ENCODE measurements around the gene RALA.

The RALA gene

DNA sequence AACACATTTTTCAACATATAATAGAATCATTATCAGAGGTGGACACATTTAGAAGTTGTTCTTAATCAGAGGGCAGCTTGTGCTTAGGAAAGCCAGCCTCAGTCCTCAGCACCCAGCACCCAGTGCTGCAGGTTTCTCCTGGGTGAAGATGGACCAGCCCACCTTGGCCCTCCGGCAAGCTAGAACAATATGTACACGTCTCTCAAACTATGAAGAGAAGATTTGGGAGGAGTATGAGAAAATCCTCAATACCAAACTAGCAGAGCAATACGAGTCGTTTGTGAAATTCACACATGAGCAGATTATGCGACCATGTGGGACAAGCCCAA, 13.5 kb upstream of the RALA start:
- Histone ChIP-seq H3K27me3 (ENCODE audit: control insufficient read depth in 2 of 2, insufficient read depth in 2 of 2, low read length in 2 of 2) (no peaks in the 10 kb centered on the region), H3K36me3 (ENCODE audit: control insufficient read depth in 2 of 2, insufficient read depth in 2 of 2, low read length in 2 of 2) (no peaks in the 10 kb centered on the region), H3K9ac (ENCODE audit: low read depth in 1 of 2, low read length in 2 of 2) (no peak overlapping the region), H3K4me1 (ENCODE audit: control insufficient read depth in 2 of 2, insufficient read depth in 2 of 2, low read length in 2 of 2) (no peaks in the 10 kb centered on the region), H3K27ac (ENCODE audit: low read depth in 2 of 2, low read length in 2 of 2) (no peak overlapping the region), H3K4me3 (ENCODE audit: low read length in 2 of 2) (peak overlapping the region in 1 of 2 donors; percentile 5), H3K9me3 (ENCODE audit: control insufficient read depth in 2 of 2, low read length in 2 of 2) (no peaks in the 10 kb centered on the region)

GRCh38 chr7:39613577-39613976, 9.8 kb upstream of the RALA start:
- Histone ChIP-seq H3K27ac (ENCODE audit: low read depth in 2 of 2, low read length in 2 of 2) (no peak overlapping the region), H3K27me3 (ENCODE audit: control insufficient read depth in 2 of 2, insufficient read depth in 2 of 2, low read length in 2 of 2) (no peaks in the 10 kb centered on the region), H3K4me1 (ENCODE audit: control insufficient read depth in 2 of 2, insufficient read depth in 2 of 2, low read length in 2 of 2) (no peaks in the 10 kb centered on the region), H3K36me3 (ENCODE audit: control insufficient read depth in 2 of 2, insufficient read depth in 2 of 2, low read length in 2 of 2) (no peaks in the 10 kb centered on the region), H3K4me3 (ENCODE audit: low read length in 2 of 2) (no peak overlapping the region), H3K9me3 (ENCODE audit: control insufficient read depth in 2 of 2, low read length in 2 of 2) (no peaks in the 10 kb centered on the region), H3K9ac (ENCODE audit: low read depth in 1 of 2, low read length in 2 of 2) (no peak overlapping the region)

GRCh38 chr7:39614299-39614698, 9.1 kb upstream of the RALA start:
- H3K9me3 ChIP-seq (ENCODE audit: control insufficient read depth in 2 of 2, low read length in 2 of 2): no peaks in the 10 kb centered on the region
- H3K4me3 ChIP-seq (ENCODE audit: low read length in 2 of 2): no peak overlapping the region
- no peaks in the 10 kb centered on the region for H3K27me3 ChIP-seq (ENCODE audit: control insufficient read depth in 2 of 2, insufficient read depth in 2 of 2, low read length in 2 of 2)
- no peaks in the 10 kb centered on the region for H3K4me1 ChIP-seq (ENCODE audit: control insufficient read depth in 2 of 2, insufficient read depth in 2 of 2, low read length in 2 of 2)
- no peaks in the 10 kb centered on the region for H3K36me3 ChIP-seq (ENCODE audit: control insufficient read depth in 2 of 2, insufficient read depth in 2 of 2, low read length in 2 of 2)
- no peak overlapping the region for H3K9ac ChIP-seq (ENCODE audit: low read depth in 1 of 2, low read length in 2 of 2)
- no peak overlapping the region for H3K27ac ChIP-seq (ENCODE audit: low read depth in 2 of 2, low read length in 2 of 2)

DNA sequence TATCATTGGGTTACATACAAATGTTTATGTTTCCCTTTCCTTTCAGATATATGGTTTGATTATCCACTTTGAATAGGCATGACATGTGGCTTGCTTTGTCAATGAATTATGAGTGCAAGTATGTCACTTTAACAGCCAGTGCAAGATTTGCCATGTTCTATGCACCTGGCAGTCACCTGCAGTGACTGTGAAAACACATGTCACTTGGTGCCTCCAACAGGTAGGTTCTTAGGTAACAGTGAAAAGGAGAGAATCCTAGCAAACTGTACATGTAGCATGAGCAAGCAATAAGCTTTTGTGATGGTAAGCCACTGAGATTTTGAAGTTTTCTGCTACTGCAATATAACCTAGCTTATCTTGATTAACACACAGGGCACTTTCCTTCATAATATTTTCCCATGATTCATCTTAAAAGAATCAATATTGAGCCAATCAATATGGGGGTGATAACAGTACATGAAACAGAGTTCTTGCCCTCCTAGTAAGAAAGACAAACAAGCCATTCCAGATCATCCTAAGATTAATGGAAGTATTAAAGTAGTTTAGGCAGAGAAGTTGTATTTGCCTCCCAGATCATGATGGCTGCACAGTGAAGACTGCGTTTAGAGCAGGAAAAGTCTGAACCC, 7.9 kb upstream of the RALA start:
- Histone ChIP-seq H3K4me3 (ENCODE audit: low read length in 2 of 2) (no peak overlapping the region), H3K9ac (ENCODE audit: low read depth in 1 of 2, low read length in 2 of 2) (no peak overlapping the region), H3K4me1 (ENCODE audit: control insufficient read depth in 2 of 2, insufficient read depth in 2 of 2, low read length in 2 of 2) (no peaks in the 10 kb centered on the region), H3K9me3 (ENCODE audit: control insufficient read depth in 2 of 2, low read length in 2 of 2) (no peaks in the 10 kb centered on the region), H3K27ac (ENCODE audit: low read depth in 2 of 2, low read length in 2 of 2) (no peak overlapping the region), H3K36me3 (ENCODE audit: control insufficient read depth in 2 of 2, insufficient read depth in 2 of 2, low read length in 2 of 2) (no peaks in the 10 kb centered on the region), H3K27me3 (ENCODE audit: control insufficient read depth in 2 of 2, insufficient read depth in 2 of 2, low read length in 2 of 2) (no peaks in the 10 kb centered on the region)

DNA sequence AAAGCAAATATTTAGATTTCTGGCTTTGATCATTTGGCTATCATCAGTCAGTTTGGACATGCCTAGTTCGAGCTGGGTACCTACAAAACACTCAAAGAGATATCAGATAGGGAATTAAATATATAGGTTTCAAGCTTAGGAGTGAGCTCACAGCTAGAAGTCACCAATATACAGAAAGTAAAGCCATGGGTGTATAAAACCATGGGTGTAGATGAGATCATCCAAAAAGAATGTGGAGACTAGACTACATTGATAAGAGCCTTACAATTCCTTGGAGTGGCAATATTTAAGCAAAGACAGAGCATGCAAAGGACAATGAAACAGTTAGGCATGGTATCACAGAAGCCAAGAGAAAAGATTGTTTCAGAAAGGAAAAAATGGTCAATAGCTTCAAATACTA, 7.2 kb upstream of the RALA start:
- Histone ChIP-seq H3K4me3 (ENCODE audit: low read length in 2 of 2) (no peak overlapping the region), H3K9ac (ENCODE audit: low read depth in 1 of 2, low read length in 2 of 2) (no peak overlapping the region), H3K36me3 (ENCODE audit: control insufficient read depth in 2 of 2, insufficient read depth in 2 of 2, low read length in 2 of 2) (no peaks in the 10 kb centered on the region), H3K4me1 (ENCODE audit: control insufficient read depth in 2 of 2, insufficient read depth in 2 of 2, low read length in 2 of 2) (no peaks in the 10 kb centered on the region), H3K27ac (ENCODE audit: low read depth in 2 of 2, low read length in 2 of 2) (no peak overlapping the region), H3K27me3 (ENCODE audit: control insufficient read depth in 2 of 2, insufficient read depth in 2 of 2, low read length in 2 of 2) (no peaks in the 10 kb centered on the region), H3K9me3 (ENCODE audit: control insufficient read depth in 2 of 2, low read length in 2 of 2) (no peaks in the 10 kb centered on the region)

- Histone ChIP-seq H3K27me3 (ENCODE audit: control insufficient read depth in 2 of 2, insufficient read depth in 2 of 2, low read length in 2 of 2) (no peaks in the 10 kb centered on the region), H3K36me3 (ENCODE audit: control insufficient read depth in 2 of 2, insufficient read depth in 2 of 2, low read length in 2 of 2) (no peaks in the 10 kb centered on the region), H3K27ac (ENCODE audit: low read depth in 2 of 2, low read length in 2 of 2) (no peak overlapping the region), H3K4me1 (ENCODE audit: control insufficient read depth in 2 of 2, insufficient read depth in 2 of 2, low read length in 2 of 2) (no peaks in the 10 kb centered on the region), H3K9ac (ENCODE audit: low read depth in 1 of 2, low read length in 2 of 2) (no peak overlapping the region), H3K4me3 (ENCODE audit: low read length in 2 of 2) (no peak overlapping the region), H3K9me3 (ENCODE audit: control insufficient read depth in 2 of 2, low read length in 2 of 2) (no peaks in the 10 kb centered on the region)
Observed at GRCh38 chr7:39617005-39617404, 6.4 kb upstream of the RALA start.

GRCh38 chr7:39618868-39619267, 4.5 kb upstream of the RALA start:
- Histone ChIP-seq H3K36me3 (ENCODE audit: control insufficient read depth in 2 of 2, insufficient read depth in 2 of 2, low read length in 2 of 2) (no peaks in the 10 kb centered on the region), H3K27me3 (ENCODE audit: control insufficient read depth in 2 of 2, insufficient read depth in 2 of 2, low read length in 2 of 2) (no peaks in the 10 kb centered on the region), H3K4me1 (ENCODE audit: control insufficient read depth in 2 of 2, insufficient read depth in 2 of 2, low read length in 2 of 2) (peaks cover 3% of the 10 kb centered on the region in 2 donors), H3K9ac (ENCODE audit: low read depth in 1 of 2, low read length in 2 of 2) (no peak overlapping the region), H3K27ac (ENCODE audit: low read depth in 2 of 2, low read length in 2 of 2) (no peak overlapping the region), H3K9me3 (ENCODE audit: control insufficient read depth in 2 of 2, low read length in 2 of 2) (no peaks in the 10 kb centered on the region), H3K4me3 (ENCODE audit: low read length in 2 of 2) (no peak overlapping the region)

DNA sequence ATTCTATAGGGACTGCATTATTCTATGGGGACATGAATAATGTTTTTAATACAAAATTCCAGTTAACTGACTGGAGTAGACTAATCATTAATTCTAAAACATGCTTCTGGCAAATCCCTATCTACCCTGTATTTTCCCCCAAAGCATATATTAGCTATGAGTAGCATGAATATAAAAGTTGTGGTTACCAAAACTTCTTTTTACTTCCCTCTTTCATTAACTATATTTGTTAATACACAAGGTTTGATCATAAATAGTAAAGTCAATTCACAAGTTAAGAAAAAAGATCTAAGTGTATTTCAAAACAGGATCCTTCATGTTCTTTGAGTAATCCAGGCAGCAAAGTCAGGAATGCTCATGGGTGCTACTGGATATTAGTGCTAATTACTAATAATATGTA, 2.9 kb upstream of the RALA start:
- Histone ChIP-seq H3K4me3 (ENCODE audit: low read length in 2 of 2) (no peak overlapping the region), H3K27ac (ENCODE audit: low read depth in 2 of 2, low read length in 2 of 2) (no peak overlapping the region), H3K9me3 (ENCODE audit: control insufficient read depth in 2 of 2, low read length in 2 of 2) (no peaks in the 10 kb centered on the region), H3K4me1 (ENCODE audit: control insufficient read depth in 2 of 2, insufficient read depth in 2 of 2, low read length in 2 of 2) (peaks cover 7 to 10% of the 10 kb centered on the region in 2 donors), H3K36me3 (ENCODE audit: control insufficient read depth in 2 of 2, insufficient read depth in 2 of 2, low read length in 2 of 2) (no peaks in the 10 kb centered on the region), H3K27me3 (ENCODE audit: control insufficient read depth in 2 of 2, insufficient read depth in 2 of 2, low read length in 2 of 2) (no peaks in the 10 kb centered on the region), H3K9ac (ENCODE audit: low read depth in 1 of 2, low read length in 2 of 2) (no peak overlapping the region)

GRCh38 chr7:39621261-39621660, 2.1 kb upstream of the RALA start:
- Histone ChIP-seq H3K4me1 (ENCODE audit: control insufficient read depth in 2 of 2, insufficient read depth in 2 of 2, low read length in 2 of 2) (peaks cover 7 to 10% of the 10 kb centered on the region in 2 donors), H3K9ac (ENCODE audit: low read depth in 1 of 2, low read length in 2 of 2) (no peak overlapping the region), H3K36me3 (ENCODE audit: control insufficient read depth in 2 of 2, insufficient read depth in 2 of 2, low read length in 2 of 2) (no peaks in the 10 kb centered on the region), H3K4me3 (ENCODE audit: low read length in 2 of 2) (no peak overlapping the region), H3K27ac (ENCODE audit: low read depth in 2 of 2, low read length in 2 of 2) (no peak overlapping the region), H3K27me3 (ENCODE audit: control insufficient read depth in 2 of 2, insufficient read depth in 2 of 2, low read length in 2 of 2) (no peaks in the 10 kb centered on the region), H3K9me3 (ENCODE audit: control insufficient read depth in 2 of 2, low read length in 2 of 2) (no peaks in the 10 kb centered on the region)

GRCh38 chr7:39621784-39622411, 1.5 kb upstream of the RALA start:
- H3K4me1 ChIP-seq (ENCODE audit: control insufficient read depth in 2 of 2, insufficient read depth in 2 of 2, low read length in 2 of 2): peaks cover 7 to 10% of the 10 kb centered on the region in 2 donors
- H3K9me3 ChIP-seq (ENCODE audit: control insufficient read depth in 2 of 2, low read length in 2 of 2): no peaks in the 10 kb centered on the region
- H3K27ac ChIP-seq (ENCODE audit: low read depth in 2 of 2, low read length in 2 of 2): no peak overlapping the region
- no peaks in the 10 kb centered on the region for H3K36me3 ChIP-seq (ENCODE audit: control insufficient read depth in 2 of 2, insufficient read depth in 2 of 2, low read length in 2 of 2)
- no peaks in the 10 kb centered on the region for H3K27me3 ChIP-seq (ENCODE audit: control insufficient read depth in 2 of 2, insufficient read depth in 2 of 2, low read length in 2 of 2)
- no peak overlapping the region for H3K9ac ChIP-seq (ENCODE audit: low read depth in 1 of 2, low read length in 2 of 2)
- H3K4me3 ChIP-seq (ENCODE audit: low read length in 2 of 2): peak overlapping the region in 1 of 2 donors; percentile 83
